ENCODE results near the gene CXCR1.

CXCR1 gene

DNA sequence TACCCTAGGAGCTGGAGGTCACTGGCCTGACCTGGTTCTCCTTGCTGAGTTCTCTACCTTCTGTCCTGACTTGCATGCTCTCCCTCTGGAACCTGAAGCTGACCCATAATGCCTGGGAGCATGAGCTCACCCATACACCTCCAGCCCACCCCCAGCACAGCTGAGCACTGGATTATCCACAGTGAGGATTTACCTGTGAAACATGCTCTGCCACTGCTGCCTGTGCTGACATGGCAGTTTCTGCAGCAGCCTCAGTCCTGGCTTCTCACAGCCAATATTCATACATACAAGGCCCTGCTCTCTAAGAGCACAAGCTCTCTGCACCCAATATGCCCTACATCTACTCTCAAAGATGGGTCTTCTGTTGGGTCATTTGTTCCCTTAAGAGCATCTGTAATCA is 35.9 kb downstream of the CXCR1 start:
- H3K36me3 ChIP-seq (replicated peaks in 1 of 2; ENCODE audit: control insufficient read depth in 2 of 2, insufficient read depth in 2 of 2, low read length in 2 of 2), result no peaks in the 10 kb centered on the region
- H3K9me3 ChIP-seq (replicated peaks in 1 of 2; ENCODE audit: control insufficient read depth in 2 of 2, insufficient read depth in 1 of 2, low read depth in 1 of 2, low read length in 2 of 2), result peaks cover 0 to 2% of the 10 kb centered on the region in 2 donors
- H3K18ac ChIP-seq (ENCODE audit: low read length), result peak overlapping the region; percentile 41
- H4K8ac ChIP-seq (ENCODE audit: low read depth, low read length), result no peak overlapping the region
- H2BK5ac ChIP-seq (ENCODE audit: low read length), result no peak overlapping the region
- no peak overlapping the region for H3K27ac ChIP-seq (replicated peaks; ENCODE audit: low read length)
- no peaks in the 10 kb centered on the region for H3K4me1 ChIP-seq (ENCODE audit: control insufficient read depth in 2 of 2, insufficient read depth in 1 of 2, low read depth in 1 of 2, low read length in 2 of 2)
- no peak overlapping the region for H3K14ac ChIP-seq (ENCODE audit: low read length)
- no peak overlapping the region for H4K91ac ChIP-seq (ENCODE audit: low read depth, low read length, poor library complexity)
- H2BK15ac ChIP-seq (ENCODE audit: low read length), result no peak overlapping the region
- no peak overlapping the region for H3K4me2 ChIP-seq (ENCODE audit: insufficient read depth, low read length, poor library complexity, severe bottlenecking)
- no peaks in the 10 kb centered on the region for H3K79me1 ChIP-seq (ENCODE audit: low read depth, low read length)
- peaks cover 0 to 13% (median 2%) of the 10 kb centered on the region in 3 experiments for H3K27me3 ChIP-seq (ENCODE audit: control insufficient read depth in 3 of 3, insufficient read depth in 3 of 3, low read depth in 1 of 3, low read length in 3 of 3)
- H3K23ac ChIP-seq (ENCODE audit: low read depth, low read length, poor library complexity), result no peak overlapping the region
- no peak overlapping the region for H2AFZ ChIP-seq (ENCODE audit: low read length)
- no peak overlapping the region for H3K9ac ChIP-seq (ENCODE audit: low read depth, low read length, poor library complexity)
- H2AK5ac ChIP-seq (ENCODE audit: low read depth, low read length), result no peak overlapping the region
- H3K4me3 ChIP-seq (ENCODE audit: low read length in 2 of 2), result no peak overlapping the region
- DNase-seq (ENCODE audit: low spot score), result no peak
- H2BK12ac ChIP-seq (ENCODE audit: low read length), result no peak overlapping the region
- no peak overlapping the region for H3K4ac ChIP-seq (ENCODE audit: low read length)
- no peak overlapping the region for H2BK120ac ChIP-seq (ENCODE audit: low read depth, low read length)

DNA sequence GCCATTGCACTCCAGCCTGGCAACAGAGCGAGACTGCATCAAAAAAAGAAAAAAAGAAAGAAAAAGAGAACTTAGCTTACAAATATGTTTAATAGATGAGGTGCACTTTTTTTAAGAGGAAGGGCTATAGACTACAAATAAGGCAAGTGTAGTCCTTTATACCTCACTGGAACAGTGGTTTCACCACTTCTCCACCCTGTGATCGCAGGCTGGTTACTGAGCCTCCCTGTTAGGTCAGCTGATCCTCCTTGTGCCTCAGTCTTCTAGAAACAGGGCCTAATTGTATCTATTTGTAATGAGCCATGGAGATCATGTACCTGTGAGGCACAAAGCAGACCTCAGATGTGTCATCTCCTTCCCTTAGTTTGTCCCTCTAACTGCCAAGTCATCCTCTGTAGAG is 36.4 kb downstream of the CXCR1 start:
- H4K91ac ChIP-seq (ENCODE audit: low read depth, low read length, poor library complexity), result no peak overlapping the region
- no peak overlapping the region for H3K4me3 ChIP-seq (ENCODE audit: low read length in 2 of 2)
- no peak overlapping the region for H2BK120ac ChIP-seq (ENCODE audit: low read depth, low read length)
- peaks cover 0 to 4% of the 10 kb centered on the region in 2 donors for H3K4me1 ChIP-seq (ENCODE audit: control insufficient read depth in 2 of 2, insufficient read depth in 1 of 2, low read depth in 1 of 2, low read length in 2 of 2)
- H3K9me3 ChIP-seq (replicated peaks in 1 of 2; ENCODE audit: control insufficient read depth in 2 of 2, insufficient read depth in 1 of 2, low read depth in 1 of 2, low read length in 2 of 2), result peaks cover 0 to 2% of the 10 kb centered on the region in 2 donors
- no peak overlapping the region for H2AFZ ChIP-seq (ENCODE audit: low read length)
- no peaks in the 10 kb centered on the region for H3K36me3 ChIP-seq (replicated peaks in 1 of 2; ENCODE audit: control insufficient read depth in 2 of 2, insufficient read depth in 2 of 2, low read length in 2 of 2)
- no peak overlapping the region for H2AK5ac ChIP-seq (ENCODE audit: low read depth, low read length)
- H4K8ac ChIP-seq (ENCODE audit: low read depth, low read length), result no peak overlapping the region
- no peak overlapping the region for H3K9ac ChIP-seq (ENCODE audit: low read depth, low read length, poor library complexity)
- peaks cover 0 to 13% (median 2%) of the 10 kb centered on the region in 3 experiments for H3K27me3 ChIP-seq (ENCODE audit: control insufficient read depth in 3 of 3, insufficient read depth in 3 of 3, low read depth in 1 of 3, low read length in 3 of 3)
- no peak overlapping the region for H3K4me2 ChIP-seq (ENCODE audit: insufficient read depth, low read length, poor library complexity, severe bottlenecking)
- no peak overlapping the region for H2BK5ac ChIP-seq (ENCODE audit: low read length)
- no peak overlapping the region for H3K27ac ChIP-seq (replicated peaks; ENCODE audit: low read length)
- no CpG with 5 or more reads among the region's 2 CpGs for WGBS, 2 donors (ENCODE audit: extremely low coverage in 2 of 2, insufficient read length in 2 of 2, insufficient replicate concordance in 1 of 2)
- H3K23ac ChIP-seq (ENCODE audit: low read depth, low read length, poor library complexity), result no peak overlapping the region
- H3K18ac ChIP-seq (ENCODE audit: low read length), result no peak overlapping the region
- H2BK12ac ChIP-seq (ENCODE audit: low read length), result no peak overlapping the region
- no peak overlapping the region for H3K4ac ChIP-seq (ENCODE audit: low read length)
- no peak for DNase-seq (ENCODE audit: low spot score)
- H3K79me1 ChIP-seq (ENCODE audit: low read depth, low read length), result no peaks in the 10 kb centered on the region
- no peak overlapping the region for H2BK15ac ChIP-seq (ENCODE audit: low read length)
- no peak overlapping the region for H3K14ac ChIP-seq (ENCODE audit: low read length)

DNA sequence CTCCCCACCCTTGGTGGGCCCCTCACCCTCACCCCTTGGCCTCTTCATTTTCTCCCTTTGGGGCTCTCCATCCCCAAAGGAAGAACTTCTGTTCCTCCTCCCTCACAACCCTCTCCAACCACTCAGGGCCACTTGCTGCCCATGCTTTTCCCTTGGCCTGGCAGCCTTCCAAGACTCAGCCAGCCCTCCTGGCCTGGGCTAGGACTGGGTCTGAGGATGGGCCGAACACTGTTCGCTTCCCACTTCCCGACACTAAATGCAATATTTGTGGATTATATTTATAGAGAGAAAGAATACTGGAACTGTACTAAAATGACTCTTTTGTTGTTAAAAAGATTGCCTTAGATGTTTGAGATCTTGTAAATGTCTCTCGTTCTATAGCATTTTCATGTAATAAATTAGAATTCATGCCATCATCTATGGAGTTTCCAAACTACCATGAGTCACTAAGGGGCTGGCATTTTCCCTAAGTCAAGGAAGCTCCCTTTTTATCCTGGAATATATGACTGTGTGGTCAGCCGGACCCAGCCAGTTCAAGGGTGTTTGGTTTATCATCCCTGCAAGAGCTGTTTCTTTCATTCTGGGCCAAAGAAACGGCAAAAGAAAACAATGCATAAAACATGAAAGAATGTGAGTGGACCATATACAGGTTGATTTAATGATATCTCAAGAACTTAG is 37.2 kb downstream of the CXCR1 start:
- no peak overlapping the region for H2BK12ac ChIP-seq (ENCODE audit: low read length)
- H3K27ac ChIP-seq (replicated peaks; ENCODE audit: low read length), result no peak overlapping the region
- no peak overlapping the region for H3K4ac ChIP-seq (ENCODE audit: low read length)
- no peak overlapping the region for H2BK5ac ChIP-seq (ENCODE audit: low read length)
- no peak overlapping the region for H3K14ac ChIP-seq (ENCODE audit: low read length)
- no peak overlapping the region for H2BK120ac ChIP-seq (ENCODE audit: low read depth, low read length)
- no peak overlapping the region for H3K23ac ChIP-seq (ENCODE audit: low read depth, low read length, poor library complexity)
- peaks cover 0 to 13% (median 2%) of the 10 kb centered on the region in 3 experiments for H3K27me3 ChIP-seq (ENCODE audit: control insufficient read depth in 3 of 3, insufficient read depth in 3 of 3, low read depth in 1 of 3, low read length in 3 of 3)
- H3K4me3 ChIP-seq (ENCODE audit: low read length in 2 of 2), result no peak overlapping the region
- peaks cover 0 to 2% of the 10 kb centered on the region in 2 donors for H3K9me3 ChIP-seq (replicated peaks in 1 of 2; ENCODE audit: control insufficient read depth in 2 of 2, insufficient read depth in 1 of 2, low read depth in 1 of 2, low read length in 2 of 2)
- H3K9ac ChIP-seq (ENCODE audit: low read depth, low read length, poor library complexity), result no peak overlapping the region
- H3K18ac ChIP-seq (ENCODE audit: low read length), result no peak overlapping the region
- no peaks in the 10 kb centered on the region for H3K36me3 ChIP-seq (replicated peaks in 1 of 2; ENCODE audit: control insufficient read depth in 2 of 2, insufficient read depth in 2 of 2, low read length in 2 of 2)
- H3K79me1 ChIP-seq (ENCODE audit: low read depth, low read length), result no peaks in the 10 kb centered on the region
- H4K91ac ChIP-seq (ENCODE audit: low read depth, low read length, poor library complexity), result no peak overlapping the region
- H4K8ac ChIP-seq (ENCODE audit: low read depth, low read length), result no peak overlapping the region
- H2BK15ac ChIP-seq (ENCODE audit: low read length), result no peak overlapping the region
- peaks cover 0 to 9% of the 10 kb centered on the region in 2 donors for H3K4me1 ChIP-seq (ENCODE audit: control insufficient read depth in 2 of 2, insufficient read depth in 1 of 2, low read depth in 1 of 2, low read length in 2 of 2)
- no peak overlapping the region for H3K4me2 ChIP-seq (ENCODE audit: insufficient read depth, low read length, poor library complexity, severe bottlenecking)
- no CpG with 5 or more reads among the region's 6 CpGs for WGBS, 2 donors (ENCODE audit: extremely low coverage in 2 of 2, insufficient read length in 2 of 2, insufficient replicate concordance in 1 of 2)
- no peak overlapping the region for H2AK5ac ChIP-seq (ENCODE audit: low read depth, low read length)
- no peak for DNase-seq (ENCODE audit: low spot score)
- H2AFZ ChIP-seq (ENCODE audit: low read length), result no peak overlapping the region

DNA sequence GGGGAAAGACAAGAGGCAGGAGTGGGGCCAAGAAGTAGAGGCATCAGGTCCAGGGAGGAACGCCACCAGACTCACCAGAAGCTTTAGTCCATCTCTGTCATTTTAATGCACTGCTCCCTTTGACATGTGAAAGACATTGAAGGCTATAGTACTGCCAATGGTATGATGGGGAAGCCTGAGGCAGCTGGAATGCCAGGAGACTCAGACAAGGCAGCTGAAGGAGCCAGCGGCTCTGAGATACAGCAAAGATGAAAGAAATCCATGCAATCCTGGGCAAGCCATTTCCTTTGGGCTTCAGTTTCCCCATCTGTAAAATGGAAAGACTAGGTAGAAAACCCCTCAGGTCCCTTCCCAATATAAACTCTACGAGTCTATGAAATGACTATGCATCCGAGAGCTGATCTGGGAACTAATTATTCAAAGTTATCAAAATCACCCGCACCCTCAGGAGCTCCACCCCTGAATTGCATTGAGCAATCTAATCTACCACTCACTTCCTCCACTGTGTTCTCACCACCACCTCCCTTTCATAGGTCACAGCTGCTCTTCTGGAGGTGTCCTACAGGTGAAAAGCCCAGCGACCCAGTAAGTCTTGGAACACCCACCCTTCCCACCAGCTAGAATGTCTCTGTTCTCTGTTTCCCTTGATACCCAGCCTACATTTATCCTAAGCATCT is 37.8 kb downstream of the CXCR1 start:
- H3K4me3 ChIP-seq (ENCODE audit: low read length in 2 of 2), result no peak overlapping the region
- H3K27me3 ChIP-seq (ENCODE audit: control insufficient read depth in 3 of 3, insufficient read depth in 3 of 3, low read depth in 1 of 3, low read length in 3 of 3), result peaks cover 0 to 13% (median 2%) of the 10 kb centered on the region in 3 experiments
- H2BK120ac ChIP-seq (ENCODE audit: low read depth, low read length), result no peak overlapping the region
- no peak overlapping the region for H3K18ac ChIP-seq (ENCODE audit: low read length)
- H3K79me1 ChIP-seq (ENCODE audit: low read depth, low read length), result no peaks in the 10 kb centered on the region
- no peak overlapping the region for H3K14ac ChIP-seq (ENCODE audit: low read length)
- DNase-seq (ENCODE audit: low spot score), result no peak
- H3K4me1 ChIP-seq (ENCODE audit: control insufficient read depth in 2 of 2, insufficient read depth in 1 of 2, low read depth in 1 of 2, low read length in 2 of 2), result peaks cover 0 to 12% of the 10 kb centered on the region in 2 donors
- H3K4ac ChIP-seq (ENCODE audit: low read length), result no peak overlapping the region
- no peaks in the 10 kb centered on the region for H3K36me3 ChIP-seq (replicated peaks in 1 of 2; ENCODE audit: control insufficient read depth in 2 of 2, insufficient read depth in 2 of 2, low read length in 2 of 2)
- H2BK5ac ChIP-seq (ENCODE audit: low read length), result no peak overlapping the region
- no peak overlapping the region for H3K9ac ChIP-seq (ENCODE audit: low read depth, low read length, poor library complexity)
- peaks cover 0 to 2% of the 10 kb centered on the region in 2 donors for H3K9me3 ChIP-seq (replicated peaks in 1 of 2; ENCODE audit: control insufficient read depth in 2 of 2, insufficient read depth in 1 of 2, low read depth in 1 of 2, low read length in 2 of 2)
- WGBS, 2 donors (ENCODE audit: extremely low coverage in 2 of 2, insufficient read length in 2 of 2, insufficient replicate concordance in 1 of 2), result no CpG with 5 or more reads among the region's 6 CpGs
- H2BK12ac ChIP-seq (ENCODE audit: low read length), result no peak overlapping the region
- H3K23ac ChIP-seq (ENCODE audit: low read depth, low read length, poor library complexity), result no peak overlapping the region
- no peak overlapping the region for H2BK15ac ChIP-seq (ENCODE audit: low read length)
- H2AFZ ChIP-seq (ENCODE audit: low read length), result no peak overlapping the region
- H3K4me2 ChIP-seq (ENCODE audit: insufficient read depth, low read length, poor library complexity, severe bottlenecking), result no peak overlapping the region
- no peak overlapping the region for H2AK5ac ChIP-seq (ENCODE audit: low read depth, low read length)
- H4K8ac ChIP-seq (ENCODE audit: low read depth, low read length), result no peak overlapping the region
- no peak overlapping the region for H4K91ac ChIP-seq (ENCODE audit: low read depth, low read length, poor library complexity)
- no peak overlapping the region for H3K27ac ChIP-seq (replicated peaks; ENCODE audit: low read length)
